Measurements from ENCODE around the gene LRP2.
A peak's percentile ranks its signal among the peaks of the same experiment; 100 is the strongest.

Gene LRP2

GRCh38 chr2:169285531-169286235, 76.7 kb downstream of the LRP2 start:
- H3K9me2 ChIP-seq (replicated peaks; ENCODE audit: low read depth, low read length): no peaks in the 10 kb centered on the region
- H3K4me3 ChIP-seq (ENCODE audit: low read length, poor library complexity, severe bottlenecking): no peak overlapping the region
- H3F3A ChIP-seq (ENCODE audit: low read depth): no peaks in the 10 kb centered on the region
- H3K79me2 ChIP-seq (ENCODE audit: insufficient read depth, low read length): no peaks in the 10 kb centered on the region
- H3K9ac ChIP-seq (ENCODE audit: low read depth, low read length, poor library complexity, severe bottlenecking): no peak overlapping the region
- H3K4me1 ChIP-seq (ENCODE audit: insufficient read depth, low read length, poor library complexity, severe bottlenecking): no peaks in the 10 kb centered on the region
- H2AFZ ChIP-seq (ENCODE audit: low read length): no peak overlapping the region
- no peaks in the 10 kb centered on the region for H4K20me1 ChIP-seq (ENCODE audit: insufficient read depth, low read length, poor library complexity, severe bottlenecking)
- H3K9me3 ChIP-seq (ENCODE audit: insufficient read depth, low read depth, low read length): no peaks in the 10 kb centered on the region
- H3K4me2 ChIP-seq (ENCODE audit: low read depth, low read length, poor library complexity, severe bottlenecking): no peak overlapping the region
- TF ChIP-seq CTCF (conservative IDR thresholded peaks at IDR 0.05; ENCODE audit: low read length): no peak
- no peak for TF ChIP-seq EZH2phosphoT487 (IDR thresholded peaks at IDR 0.05; ENCODE audit: borderline replicate concordance)
- H3K27me3 ChIP-seq (ENCODE audit: insufficient read depth, low read length, poor library complexity, severe bottlenecking): no peaks in the 10 kb centered on the region
- H3K36me3 ChIP-seq (ENCODE audit: insufficient read depth, low read length): no peaks in the 10 kb centered on the region

GRCh38 chr2:169280502-169280901, 81.8 kb downstream of the LRP2 start:
- H3K36me3 ChIP-seq (ENCODE audit: insufficient read depth, low read length): no peaks in the 10 kb centered on the region
- no peaks in the 10 kb centered on the region for H3K79me2 ChIP-seq (ENCODE audit: insufficient read depth, low read length)
- no peaks in the 10 kb centered on the region for H3F3A ChIP-seq (ENCODE audit: low read depth)
- no peaks in the 10 kb centered on the region for H3K27me3 ChIP-seq (ENCODE audit: insufficient read depth, low read length, poor library complexity, severe bottlenecking)
- no peak overlapping the region for H3K4me3 ChIP-seq (ENCODE audit: low read length, poor library complexity, severe bottlenecking)
- H3K9me2 ChIP-seq (replicated peaks; ENCODE audit: low read depth, low read length): no peaks in the 10 kb centered on the region
- no peaks in the 10 kb centered on the region for H4K20me1 ChIP-seq (ENCODE audit: insufficient read depth, low read length, poor library complexity, severe bottlenecking)
- H3K4me1 ChIP-seq (ENCODE audit: insufficient read depth, low read length, poor library complexity, severe bottlenecking): no peaks in the 10 kb centered on the region
- no peak for TF ChIP-seq EZH2phosphoT487 (IDR thresholded peaks at IDR 0.05; ENCODE audit: borderline replicate concordance)
- TF ChIP-seq CTCF (conservative IDR thresholded peaks at IDR 0.05; ENCODE audit: low read length): no peak
- H3K9me3 ChIP-seq (ENCODE audit: insufficient read depth, low read depth, low read length): no peaks in the 10 kb centered on the region
- no peak overlapping the region for H2AFZ ChIP-seq (ENCODE audit: low read length)
- no peak overlapping the region for H3K4me2 ChIP-seq (ENCODE audit: low read depth, low read length, poor library complexity, severe bottlenecking)
- H3K9ac ChIP-seq (ENCODE audit: low read depth, low read length, poor library complexity, severe bottlenecking): no peak overlapping the region

GRCh38 chr2:169275696-169276444, 86.5 kb downstream of the LRP2 start:
- no peak overlapping the region for H3K9ac ChIP-seq (ENCODE audit: low read depth, low read length, poor library complexity, severe bottlenecking)
- H3K4me2 ChIP-seq (ENCODE audit: low read depth, low read length, poor library complexity, severe bottlenecking): no peak overlapping the region
- H2AFZ ChIP-seq (ENCODE audit: low read length): no peak overlapping the region
- no peaks in the 10 kb centered on the region for H3K36me3 ChIP-seq (ENCODE audit: insufficient read depth, low read length)
- H3F3A ChIP-seq (ENCODE audit: low read depth): no peaks in the 10 kb centered on the region
- H4K20me1 ChIP-seq (ENCODE audit: insufficient read depth, low read length, poor library complexity, severe bottlenecking): no peaks in the 10 kb centered on the region
- no peak overlapping the region for H3K4me3 ChIP-seq (ENCODE audit: low read length, poor library complexity, severe bottlenecking)
- H3K79me2 ChIP-seq (ENCODE audit: insufficient read depth, low read length): no peaks in the 10 kb centered on the region
- H3K9me3 ChIP-seq (ENCODE audit: insufficient read depth, low read depth, low read length): no peaks in the 10 kb centered on the region
- H3K4me1 ChIP-seq (ENCODE audit: insufficient read depth, low read length, poor library complexity, severe bottlenecking): no peaks in the 10 kb centered on the region
- TF ChIP-seq EZH2phosphoT487 (IDR thresholded peaks at IDR 0.05; ENCODE audit: borderline replicate concordance): no peak
- peak; percentile 67 for TF ChIP-seq CTCF (conservative IDR thresholded peaks at IDR 0.05; ENCODE audit: low read length)
- no peaks in the 10 kb centered on the region for H3K27me3 ChIP-seq (ENCODE audit: insufficient read depth, low read length, poor library complexity, severe bottlenecking)
- H3K9me2 ChIP-seq (replicated peaks; ENCODE audit: low read depth, low read length): no peaks in the 10 kb centered on the region

Measured in Loucy (cell line).